ENCODE results near the gene KRTAP2-3.
"Not testable (repeated sequence)": the region's sequence is repeated elsewhere in the genome, so short reads cannot be mapped to it uniquely, and the experiment has no call there.

Gene KRTAP2-3

GRCh38 chr17:41065829-41066624 lies 6.1 kb upstream of the KRTAP2-3 start, which contains the start of gene KRTAP2-4:
KRTAP2-4 (minus strand) TSS chr17:41065879; CDS start chr17:41065845, 34 bp downstream.
- no peak for DNase-seq

GRCh38 chr17:41065016-41065689 lies 5.2 kb upstream of the KRTAP2-3 start:
- DNase-seq, result not testable (repeated sequence)

- DNase-seq, result no peak
These were observed 4.4 kb upstream of the KRTAP2-3 start for GRCh38 chr17:41064301-41064700.

GRCh38 chr17:41063449-41063848 lies 3.5 kb upstream of the KRTAP2-3 start:
- DNase-seq, result no peak

GRCh38 chr17:41061964-41062363 lies 2.0 kb upstream of the KRTAP2-3 start:
- no peak for DNase-seq

GRCh38 chr17:41059276-41060051 lies 450 bp downstream of the KRTAP2-3 start:
- DNase-seq, result not testable (repeated sequence)

- DNase-seq, result no peak
These were observed 1.2 kb downstream of the KRTAP2-3 start for GRCh38 chr17:41058741-41059140.

GRCh38 chr17:41057547-41057946 lies 2.4 kb downstream of the KRTAP2-3 start:
- DNase-seq, result no peak

GRCh38 chr17:41055130-41055529 lies 4.8 kb downstream of the KRTAP2-3 start, which contains the start of gene KRTAP2-2:
KRTAP2-2 (minus strand) TSS chr17:41055230; CDS start chr17:41055211, 19 bp downstream.
- DNase-seq, result not testable (repeated sequence)

- not testable (repeated sequence) for DNase-seq
These were observed 5.4 kb downstream of the KRTAP2-3 start for GRCh38 chr17:41054556-41054955.

- no peak for DNase-seq
These were observed 5.9 kb downstream of the KRTAP2-3 start for GRCh38 chr17:41054025-41054424.

- no peak for DNase-seq
These were observed 7.3 kb downstream of the KRTAP2-3 start for GRCh38 chr17:41052566-41052965.

- no peak for DNase-seq
These were observed 10.8 kb downstream of the KRTAP2-3 start for GRCh38 chr17:41049110-41049509.

GRCh38 chr17:41048441-41048840 lies 11.5 kb downstream of the KRTAP2-3 start:
- no peak for DNase-seq

GRCh38 chr17:41046735-41047465 lies 13.0 kb downstream of the KRTAP2-3 start, which contains the start of gene KRTAP2-1:
KRTAP2-1 (minus strand) TSS chr17:41047316; CDS start chr17:41047267, 49 bp downstream.
- DNase-seq, result not testable (repeated sequence)

GRCh38 chr17:41042953-41043352 lies 17.0 kb downstream of the KRTAP2-3 start:
- DNase-seq, result no peak

- not testable (repeated sequence) for DNase-seq
These were observed 18.9 kb downstream of the KRTAP2-3 start, which contains the start of gene KRTAP1-1 for GRCh38 chr17:41040783-41041571. KRTAP1-1 (minus strand) TSS chr17:41041450; CDS start chr17:41041397, 53 bp downstream.

- DNase-seq, result no peak
These were observed 22.0 kb downstream of the KRTAP2-3 start for GRCh38 chr17:41037853-41038350.

- not testable (repeated sequence) for DNase-seq
These were observed 25.5 kb downstream of the KRTAP2-3 start, which contains the start of gene KRTAP1-3 for GRCh38 chr17:41034346-41034935. KRTAP1-3 (minus strand) TSS chr17:41034874; CDS start chr17:41034821, 53 bp downstream.

- DNase-seq, result no peak
These were observed 30.2 kb downstream of the KRTAP2-3 start, which contains the start of gene KRTAP1-4 for GRCh38 chr17:41029633-41030245. KRTAP1-4 (minus strand) TSS chr17:41030195; CDS start chr17:41030078, 117 bp downstream.
